HG02763 (cell line): ENCODE measurements around the gene NEDD9.
A peak's percentile ranks its signal among the peaks of the same experiment; 100 is the strongest.

Experiments
- ATAC-seq: cut with Tn5 transposase; IDR thresholded peaks from one replicate; pipeline ENCODE4 v1.9.1; 2021; ENCODE audit warnings: mild to moderate bottlenecking, moderate library complexity; ENCODE audit not compliant: unreplicated experiment

Gene NEDD9

GRCh38 chr6:11236915-11237314, 4.4 kb upstream of the NEDD9 start:
- no peak for ATAC-seq

GRCh38 chr6:11236076-11236750, 3.7 kb upstream of the NEDD9 start:
- ATAC-seq: peak; percentile 28

- ATAC-seq: no peak
Observed at GRCh38 chr6:11235062-11235461, 2.6 kb upstream of the NEDD9 start.

- ATAC-seq: no peak
Observed at GRCh38 chr6:11233673-11234573, 1.5 kb upstream of the NEDD9 start.

GRCh38 chr6:11232770-11233626, 530 bp upstream of the NEDD9 start:
- ATAC-seq: peak; percentile 9

- no peak for ATAC-seq
Observed at GRCh38 chr6:11231564-11232192, 790 bp downstream of the NEDD9 start.

- no peak for ATAC-seq
Observed at GRCh38 chr6:11231108-11231463, 1.4 kb downstream of the NEDD9 start.

GRCh38 chr6:11230158-11231107, 2.0 kb downstream of the NEDD9 start:
- no peak for ATAC-seq

- ATAC-seq: no peak
Observed at GRCh38 chr6:11229655-11230046, 2.8 kb downstream of the NEDD9 start.

- ATAC-seq: no peak
Observed at GRCh38 chr6:11228935-11229654, 3.4 kb downstream of the NEDD9 start.

- no peak for ATAC-seq
Observed at GRCh38 chr6:11227698-11228097, 4.8 kb downstream of the NEDD9 start.

- no peak for ATAC-seq
Observed at GRCh38 chr6:11226005-11226404, 6.5 kb downstream of the NEDD9 start.

GRCh38 chr6:11224966-11225463, 7.5 kb downstream of the NEDD9 start:
- no peak for ATAC-seq

- ATAC-seq: peak; percentile 66
Observed at GRCh38 chr6:11224252-11224965, 8.1 kb downstream of the NEDD9 start.

GRCh38 chr6:11223286-11223864, 9.1 kb downstream of the NEDD9 start:
- no peak for ATAC-seq

- ATAC-seq: no peak
Observed at GRCh38 chr6:11222385-11223277, 9.8 kb downstream of the NEDD9 start.
